Neuronal stem cell (in vitro differentiated cells): ENCODE measurements around the gene COL12A1.

Experiments
- DNase-seq: peaks from one replicate; pipeline ENCODE4 v3.0.0-alpha.2; 2013; ENCODE audit warnings: low spot score
- H2AFZ ChIP-seq: one replicate; pipeline ENCODE4 v1.6.1; 2013; ENCODE audit warnings: mild to moderate bottlenecking, low read length, inconsistent platforms
- H2AK5ac ChIP-seq: 2 replicates; pipeline ENCODE4 v1.6.1; 2013; ENCODE audit warnings: low read depth, mild to moderate bottlenecking, inconsistent platforms, low read length, moderate library complexity, mixed read lengths
- H2BK120ac ChIP-seq: 2 replicates; pipeline ENCODE4 v1.6.1; 2013; ENCODE audit warnings: low read depth, mild to moderate bottlenecking, inconsistent platforms, low read length, moderate library complexity, mixed read lengths
- H2BK12ac ChIP-seq: one replicate; pipeline ENCODE4 v1.6.1; 2013; ENCODE audit warnings: low read length, inconsistent platforms
- H2BK15ac ChIP-seq: 2 replicates; pipeline ENCODE4 v1.6.1; 2013; ENCODE audit warnings: mild to moderate bottlenecking, low read length, inconsistent platforms, mixed read lengths
- H2BK5ac ChIP-seq: one replicate; pipeline ENCODE4 v1.6.1; 2013; ENCODE audit warnings: inconsistent platforms, mild to moderate bottlenecking, low read length, moderate library complexity
- H3K14ac ChIP-seq: one replicate; pipeline ENCODE4 v1.6.1; 2013; ENCODE audit warnings: low read length, inconsistent platforms
- H3K18ac ChIP-seq: 2 replicates; pipeline ENCODE4 v1.6.1; 2013; ENCODE audit warnings: low read length, inconsistent platforms
- H3K23ac ChIP-seq: 2 replicates; pipeline ENCODE4 v1.6.1; 2013; ENCODE audit warnings: low read depth, mild to moderate bottlenecking, mixed read lengths, low read length, inconsistent platforms; ENCODE audit not compliant: poor library complexity
- H3K27ac ChIP-seq: replicated peaks from 3 replicates; pipeline ENCODE4 v1.5.1; 2013; ENCODE audit warnings: low read length, inconsistent platforms
- H3K27me3 ChIP-seq, 3 experiments: 2 replicates each; pipeline ENCODE4 v1.6.1; 2013; ENCODE audit warnings: low read length in 3 of 3, mild to moderate bottlenecking in 2 of 3, inconsistent platforms in 1 of 3, low read depth in 1 of 3, mixed read lengths in 1 of 3, moderate library complexity in 1 of 3; ENCODE audit not compliant: control insufficient read depth in 3 of 3, insufficient read depth in 3 of 3
- H3K36me3 ChIP-seq, 2 donors: replicated peaks in 1 of 2; 2 replicates each; pipeline ENCODE4 v1.6.1; 2013; ENCODE audit warnings: low read length in 2 of 2; ENCODE audit not compliant: control insufficient read depth in 2 of 2, insufficient read depth in 2 of 2
- H3K4ac ChIP-seq: 2 replicates; pipeline ENCODE4 v1.6.1; 2013; ENCODE audit warnings: inconsistent platforms, mild to moderate bottlenecking, low read length, moderate library complexity
- H3K4me1 ChIP-seq, 2 donors: 1 replicate in 1 of 2; 2 replicates in 1 of 2; pipeline ENCODE4 v1.6.1; 2013; ENCODE audit warnings: low read length in 2 of 2, low read depth in 1 of 2; ENCODE audit not compliant: control insufficient read depth in 2 of 2, insufficient read depth in 1 of 2
- H3K4me2 ChIP-seq: one replicate; pipeline ENCODE4 v1.6.1; 2013; ENCODE audit warnings: mild to moderate bottlenecking, low read length, inconsistent platforms; ENCODE audit not compliant: insufficient read depth, poor library complexity, severe bottlenecking
- H3K4me3 ChIP-seq, 2 donors: 2 replicates each; pipeline ENCODE4 v1.5.1; 2013; ENCODE audit warnings: low read length in 2 of 2, mild to moderate bottlenecking in 2 of 2, inconsistent platforms in 1 of 2, moderate library complexity in 1 of 2
- H3K79me1 ChIP-seq: one replicate; pipeline ENCODE4 v1.6.1; 2013; ENCODE audit warnings: low read depth, mild to moderate bottlenecking, inconsistent platforms, low read length, moderate library complexity
- H3K9ac ChIP-seq: one replicate; pipeline ENCODE4 v1.6.1; 2013; ENCODE audit warnings: mild to moderate bottlenecking, low read depth, low read length, inconsistent platforms; ENCODE audit not compliant: poor library complexity
- H3K9me3 ChIP-seq, 2 donors: replicated peaks in 1 of 2; 2 replicates each; pipeline versions ENCODE3 to v1.6.1; 2013; ENCODE audit warnings: low read length in 2 of 2, mild to moderate bottlenecking in 2 of 2, inconsistent platforms in 1 of 2, low read depth in 1 of 2, mixed read lengths in 1 of 2, moderate library complexity in 1 of 2; ENCODE audit not compliant: control insufficient read depth in 2 of 2, insufficient read depth in 1 of 2
- H4K8ac ChIP-seq: one replicate; pipeline ENCODE4 v1.6.1; 2013; ENCODE audit warnings: low read depth, mild to moderate bottlenecking, inconsistent platforms, low read length, moderate library complexity
- H4K91ac ChIP-seq: one replicate; pipeline ENCODE4 v1.6.1; 2013; ENCODE audit warnings: low read length, low read depth, mild to moderate bottlenecking, inconsistent platforms; ENCODE audit not compliant: poor library complexity
- WGBS, 2 donors: extraction: QIAGEN DNeasy Blood & Tissue Kit; methylation state at CpG; one replicate each; pipeline ENCODE4 v1.1.7; 2013; ENCODE audit warnings: missing lambda C conversion rate in 2 of 2, mixed read lengths in 1 of 2; ENCODE audit not compliant: insufficient read length in 2 of 2, insufficient replicate concordance in 1 of 2; ENCODE audit errors: extremely low coverage in 2 of 2; 5-methylcytosine and 5-hydroxymethylcytosine counted together

Gene COL12A1

DNA sequence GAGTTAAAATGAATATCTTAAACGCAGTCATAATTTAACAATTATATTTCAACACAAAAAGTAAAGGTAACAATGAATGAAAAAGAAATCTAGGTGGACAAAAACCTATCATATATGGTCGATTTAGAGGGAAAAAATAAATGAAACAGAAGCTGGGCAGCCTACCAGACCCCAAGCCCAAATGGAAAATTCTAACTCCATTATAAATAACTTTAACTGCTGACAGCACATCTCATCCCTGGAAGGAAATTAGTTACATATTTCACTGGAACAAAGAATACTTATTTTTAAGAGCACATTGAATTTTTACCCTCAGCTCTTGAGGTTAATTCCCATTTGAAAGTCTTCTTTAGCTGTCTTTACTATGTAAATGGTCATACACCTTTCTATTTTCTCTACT lies 39.1 kb downstream of the COL12A1 start:
- H3K9ac ChIP-seq: no peak overlapping the region
- H3K4me3 ChIP-seq: no peak overlapping the region
- H2BK5ac ChIP-seq: no peak overlapping the region
- no peak overlapping the region for H3K18ac ChIP-seq
- H4K91ac ChIP-seq: no peak overlapping the region
- H3K9me3 ChIP-seq: no peaks in the 10 kb centered on the region
- no peak overlapping the region for H3K4ac ChIP-seq
- no peak overlapping the region for H4K8ac ChIP-seq
- no peak overlapping the region for H3K14ac ChIP-seq
- no peak overlapping the region for H2BK15ac ChIP-seq
- no peaks in the 10 kb centered on the region for H3K36me3 ChIP-seq
- no peak overlapping the region for H2BK120ac ChIP-seq
- peaks cover 0 to 18% of the 10 kb centered on the region in 2 donors for H3K4me1 ChIP-seq
- H3K79me1 ChIP-seq: no peaks in the 10 kb centered on the region
- H3K4me2 ChIP-seq: no peak overlapping the region
- H2AFZ ChIP-seq: no peak overlapping the region
- H3K27ac ChIP-seq: no peak overlapping the region
- no peak overlapping the region for H2AK5ac ChIP-seq
- no peaks in the 10 kb centered on the region for H3K27me3 ChIP-seq
- DNase-seq: no peak
- H2BK12ac ChIP-seq: no peak overlapping the region
- H3K23ac ChIP-seq: no peak overlapping the region
- WGBS, 2 donors: no CpG with 5 or more reads among the region's 2 CpGs

DNA sequence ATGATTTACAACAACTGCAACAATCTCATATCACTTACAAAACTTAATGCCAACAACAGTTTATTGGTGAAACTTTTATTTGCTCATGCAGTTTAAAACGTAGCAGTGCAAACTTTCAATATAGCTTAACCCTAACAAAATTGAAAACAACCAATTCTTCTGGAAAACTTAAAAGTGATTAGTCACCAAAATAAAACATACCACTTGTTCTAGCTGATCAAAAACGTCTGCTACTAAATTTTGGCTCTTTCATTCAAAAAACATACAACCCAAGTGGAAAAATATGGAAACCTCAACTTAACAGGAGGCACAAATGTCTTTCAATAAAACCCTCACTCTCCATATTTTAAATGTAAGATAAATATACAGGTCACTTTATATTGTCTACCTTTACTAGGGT lies 39.6 kb downstream of the COL12A1 start:
- Histone ChIP-seq H3K27me3 (no peaks in the 10 kb centered on the region), H3K18ac (no peak overlapping the region), H3K4ac (no peak overlapping the region), H3K79me1 (no peaks in the 10 kb centered on the region), H2AFZ (no peak overlapping the region), H4K91ac (no peak overlapping the region), H3K14ac (no peak overlapping the region), H3K23ac (no peak overlapping the region), H2AK5ac (no peak overlapping the region), H3K9ac (no peak overlapping the region), H3K9me3 (no peaks in the 10 kb centered on the region), H3K27ac (no peak overlapping the region), H3K4me2 (no peak overlapping the region), H2BK12ac (no peak overlapping the region), H3K36me3 (no peaks in the 10 kb centered on the region), H3K4me1 (peaks cover 0 to 15% of the 10 kb centered on the region in 2 donors), H2BK5ac (no peak overlapping the region), H2BK120ac (no peak overlapping the region), H3K4me3 (no peak overlapping the region), H4K8ac (no peak overlapping the region), H2BK15ac (no peak overlapping the region)
- WGBS, 2 donors: no CpG with 5 or more reads among the region's 2 CpGs
- DNase-seq: no peak

DNA sequence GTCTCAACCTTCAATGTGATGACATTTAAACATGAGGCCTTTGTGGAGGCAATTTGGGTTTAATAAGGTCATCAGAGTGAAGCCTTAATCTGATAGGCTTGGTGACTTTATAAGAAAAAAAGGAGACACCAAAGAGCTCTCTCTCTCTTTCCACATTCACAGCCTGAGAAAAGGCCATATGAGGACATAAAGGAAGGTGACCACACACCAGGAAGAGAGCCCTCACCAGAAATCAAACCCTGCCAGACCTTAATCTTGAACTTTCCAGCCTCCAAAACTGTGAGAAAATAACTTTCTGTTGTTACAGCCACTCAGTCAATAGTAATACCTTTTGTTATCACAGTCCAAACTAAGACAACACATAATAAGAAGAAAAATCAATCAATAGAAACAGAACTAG lies 47.7 kb downstream of the COL12A1 start:
- Histone ChIP-seq H3K27me3 (no peaks in the 10 kb centered on the region), H4K8ac (no peak overlapping the region), H4K91ac (no peak overlapping the region), H2BK5ac (no peak overlapping the region), H3K4me1 (peaks cover 0 to 3% of the 10 kb centered on the region in 2 donors), H3K18ac (no peak overlapping the region), H3K79me1 (no peaks in the 10 kb centered on the region), H3K27ac (no peak overlapping the region), H3K9me3 (no peaks in the 10 kb centered on the region), H2BK12ac (no peak overlapping the region), H2BK120ac (no peak overlapping the region), H3K4ac (no peak overlapping the region), H3K4me3 (no peak overlapping the region), H3K23ac (no peak overlapping the region), H3K4me2 (no peak overlapping the region), H3K36me3 (no peaks in the 10 kb centered on the region), H3K9ac (no peak overlapping the region), H2AK5ac (no peak overlapping the region), H3K14ac (no peak overlapping the region), H2AFZ (no peak overlapping the region), H2BK15ac (no peak overlapping the region)
- DNase-seq: no peak

DNA sequence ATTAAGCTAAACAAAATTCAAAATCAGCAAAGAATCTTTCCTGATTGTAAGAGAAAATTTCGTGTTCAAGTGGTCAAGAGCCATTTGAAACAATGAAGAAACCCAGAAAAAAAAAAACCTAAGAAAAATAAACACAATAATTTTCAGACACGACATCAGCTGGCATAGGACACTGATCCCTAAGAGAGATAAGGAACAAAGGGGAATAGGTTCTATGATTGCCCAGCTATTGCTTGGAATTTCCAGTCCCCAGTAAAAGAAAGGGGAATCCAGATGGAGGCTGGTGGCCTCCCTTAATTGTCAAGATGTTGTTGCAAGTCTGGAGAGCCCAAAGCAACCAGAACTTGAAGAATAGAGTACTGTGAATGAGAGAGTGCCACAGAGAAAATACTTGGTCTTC lies 48.5 kb downstream of the COL12A1 start:
- no CpG with 5 or more reads among the region's 2 CpGs for WGBS, 2 donors
- Histone ChIP-seq H2BK120ac (no peak overlapping the region), H2BK5ac (no peak overlapping the region), H3K18ac (no peak overlapping the region), H3K27me3 (peaks cover 0 to 5% (median 0%) of the 10 kb centered on the region in 3 experiments), H3K27ac (no peak overlapping the region), H3K4me1 (peaks cover 0 to 3% of the 10 kb centered on the region in 2 donors), H2BK15ac (no peak overlapping the region), H3K9ac (no peak overlapping the region), H3K4me2 (no peak overlapping the region), H3K4ac (no peak overlapping the region), H2AFZ (no peak overlapping the region), H4K8ac (no peak overlapping the region), H2AK5ac (no peak overlapping the region), H3K14ac (no peak overlapping the region), H3K9me3 (no peaks in the 10 kb centered on the region), H3K4me3 (no peak overlapping the region), H3K23ac (no peak overlapping the region), H2BK12ac (no peak overlapping the region), H3K79me1 (no peaks in the 10 kb centered on the region), H4K91ac (no peak overlapping the region), H3K36me3 (no peaks in the 10 kb centered on the region)
- no peak for DNase-seq
